Neuronal stem cell (in vitro differentiated cells): ENCODE data around the gene TMEM129.

Experiments used
- DNase-seq: peaks from one replicate; pipeline ENCODE4 v3.0.0-alpha.2; 2013; ENCODE audit warnings: low spot score
- H2AFZ ChIP-seq: one replicate; pipeline ENCODE4 v1.6.1; 2013; ENCODE audit warnings: mild to moderate bottlenecking, low read length, inconsistent platforms
- H2AK5ac ChIP-seq: 2 replicates; pipeline ENCODE4 v1.6.1; 2013; ENCODE audit warnings: low read depth, mild to moderate bottlenecking, inconsistent platforms, low read length, moderate library complexity, mixed read lengths
- H2BK120ac ChIP-seq: 2 replicates; pipeline ENCODE4 v1.6.1; 2013; ENCODE audit warnings: low read depth, mild to moderate bottlenecking, inconsistent platforms, low read length, moderate library complexity, mixed read lengths
- H2BK12ac ChIP-seq: one replicate; pipeline ENCODE4 v1.6.1; 2013; ENCODE audit warnings: low read length, inconsistent platforms
- H2BK15ac ChIP-seq: 2 replicates; pipeline ENCODE4 v1.6.1; 2013; ENCODE audit warnings: mild to moderate bottlenecking, low read length, inconsistent platforms, mixed read lengths
- H2BK5ac ChIP-seq: one replicate; pipeline ENCODE4 v1.6.1; 2013; ENCODE audit warnings: inconsistent platforms, mild to moderate bottlenecking, low read length, moderate library complexity
- H3K14ac ChIP-seq: one replicate; pipeline ENCODE4 v1.6.1; 2013; ENCODE audit warnings: low read length, inconsistent platforms
- H3K18ac ChIP-seq: 2 replicates; pipeline ENCODE4 v1.6.1; 2013; ENCODE audit warnings: low read length, inconsistent platforms
- H3K23ac ChIP-seq: 2 replicates; pipeline ENCODE4 v1.6.1; 2013; ENCODE audit warnings: low read depth, mild to moderate bottlenecking, mixed read lengths, low read length, inconsistent platforms; ENCODE audit not compliant: poor library complexity
- H3K27ac ChIP-seq: replicated peaks from 3 replicates; pipeline ENCODE4 v1.5.1; 2013; ENCODE audit warnings: low read length, inconsistent platforms
- H3K27me3 ChIP-seq, 3 experiments: 2 replicates each; pipeline ENCODE4 v1.6.1; 2013; ENCODE audit warnings: low read length in 3 of 3, mild to moderate bottlenecking in 2 of 3, inconsistent platforms in 1 of 3, low read depth in 1 of 3, mixed read lengths in 1 of 3, moderate library complexity in 1 of 3; ENCODE audit not compliant: control insufficient read depth in 3 of 3, insufficient read depth in 3 of 3
- H3K36me3 ChIP-seq, 2 donors: replicated peaks in 1 of 2; 2 replicates each; pipeline ENCODE4 v1.6.1; 2013; ENCODE audit warnings: low read length in 2 of 2; ENCODE audit not compliant: control insufficient read depth in 2 of 2, insufficient read depth in 2 of 2
- H3K4ac ChIP-seq: 2 replicates; pipeline ENCODE4 v1.6.1; 2013; ENCODE audit warnings: inconsistent platforms, mild to moderate bottlenecking, low read length, moderate library complexity
- H3K4me1 ChIP-seq, 2 donors: 1 replicate in 1 of 2; 2 replicates in 1 of 2; pipeline ENCODE4 v1.6.1; 2013; ENCODE audit warnings: low read length in 2 of 2, low read depth in 1 of 2; ENCODE audit not compliant: control insufficient read depth in 2 of 2, insufficient read depth in 1 of 2
- H3K4me2 ChIP-seq: one replicate; pipeline ENCODE4 v1.6.1; 2013; ENCODE audit warnings: mild to moderate bottlenecking, low read length, inconsistent platforms; ENCODE audit not compliant: insufficient read depth, poor library complexity, severe bottlenecking
- H3K4me3 ChIP-seq, 2 donors: 2 replicates each; pipeline ENCODE4 v1.5.1; 2013; ENCODE audit warnings: low read length in 2 of 2, mild to moderate bottlenecking in 2 of 2, inconsistent platforms in 1 of 2, moderate library complexity in 1 of 2
- H3K79me1 ChIP-seq: one replicate; pipeline ENCODE4 v1.6.1; 2013; ENCODE audit warnings: low read depth, mild to moderate bottlenecking, inconsistent platforms, low read length, moderate library complexity
- H3K9ac ChIP-seq: one replicate; pipeline ENCODE4 v1.6.1; 2013; ENCODE audit warnings: mild to moderate bottlenecking, low read depth, low read length, inconsistent platforms; ENCODE audit not compliant: poor library complexity
- H3K9me3 ChIP-seq, 2 donors: replicated peaks in 1 of 2; 2 replicates each; pipeline versions ENCODE3 to v1.6.1; 2013; ENCODE audit warnings: low read length in 2 of 2, mild to moderate bottlenecking in 2 of 2, inconsistent platforms in 1 of 2, low read depth in 1 of 2, mixed read lengths in 1 of 2, moderate library complexity in 1 of 2; ENCODE audit not compliant: control insufficient read depth in 2 of 2, insufficient read depth in 1 of 2
- H4K8ac ChIP-seq: one replicate; pipeline ENCODE4 v1.6.1; 2013; ENCODE audit warnings: low read depth, mild to moderate bottlenecking, inconsistent platforms, low read length, moderate library complexity
- H4K91ac ChIP-seq: one replicate; pipeline ENCODE4 v1.6.1; 2013; ENCODE audit warnings: low read length, low read depth, mild to moderate bottlenecking, inconsistent platforms; ENCODE audit not compliant: poor library complexity
- WGBS, 2 donors: extraction: QIAGEN DNeasy Blood & Tissue Kit; methylation state at CpG; one replicate each; pipeline ENCODE4 v1.1.7; 2013; ENCODE audit warnings: missing lambda C conversion rate in 2 of 2, mixed read lengths in 1 of 2; ENCODE audit not compliant: insufficient read length in 2 of 2, insufficient replicate concordance in 1 of 2; ENCODE audit errors: extremely low coverage in 2 of 2; 5-methylcytosine and 5-hydroxymethylcytosine counted together

Gene TMEM129

DNA sequence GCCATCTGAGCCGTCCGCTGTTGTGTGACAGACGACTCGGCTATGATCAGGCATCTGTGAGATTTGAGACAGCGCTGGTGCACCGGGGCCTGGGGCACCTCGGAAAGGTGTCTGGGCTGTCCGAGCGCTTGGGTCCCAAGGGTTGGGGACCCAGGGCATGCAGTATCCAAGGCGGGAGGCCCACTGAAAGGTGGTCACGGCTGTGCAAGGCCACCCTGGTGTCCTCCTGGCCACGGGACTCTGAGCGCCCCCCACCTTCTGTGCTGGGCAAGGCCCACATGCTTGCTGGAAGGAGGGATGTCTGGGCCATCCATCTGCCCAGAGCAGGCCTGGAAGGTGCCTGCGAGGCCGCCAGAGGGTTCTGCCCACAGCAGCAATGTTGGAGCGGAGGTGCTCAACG, 20.1 kb upstream of the TMEM129 start:
- Histone ChIP-seq H3K4me1 (no peaks in the 10 kb centered on the region), H2AK5ac (no peak overlapping the region), H2BK12ac (peak overlapping the region; percentile 41), H4K91ac (no peak overlapping the region), H3K9ac (peak overlapping the region; percentile 70), H2AFZ (no peak overlapping the region), H3K4me3 (peak overlapping the region in 1 of 2 donors; percentile 30), H4K8ac (no peak overlapping the region), H3K4ac (no peak overlapping the region), H3K14ac (no peak overlapping the region), H3K79me1 (peaks cover 7% of the 10 kb centered on the region), H3K27ac (no peak overlapping the region), H3K36me3 (peaks cover 72 to 88% of the 10 kb centered on the region in 2 donors), H2BK5ac (peak overlapping the region; percentile 35), H3K23ac (no peak overlapping the region), H3K27me3 (no peaks in the 10 kb centered on the region), H2BK120ac (no peak overlapping the region), H3K9me3 (peaks cover 23 to 26% of the 10 kb centered on the region in 2 donors), H2BK15ac (no peak overlapping the region), H3K18ac (no peak overlapping the region), H3K4me2 (no peak overlapping the region)
- no CpG with 5 or more reads among the region's 17 CpGs for WGBS, 2 donors
- DNase-seq = no peak

DNA sequence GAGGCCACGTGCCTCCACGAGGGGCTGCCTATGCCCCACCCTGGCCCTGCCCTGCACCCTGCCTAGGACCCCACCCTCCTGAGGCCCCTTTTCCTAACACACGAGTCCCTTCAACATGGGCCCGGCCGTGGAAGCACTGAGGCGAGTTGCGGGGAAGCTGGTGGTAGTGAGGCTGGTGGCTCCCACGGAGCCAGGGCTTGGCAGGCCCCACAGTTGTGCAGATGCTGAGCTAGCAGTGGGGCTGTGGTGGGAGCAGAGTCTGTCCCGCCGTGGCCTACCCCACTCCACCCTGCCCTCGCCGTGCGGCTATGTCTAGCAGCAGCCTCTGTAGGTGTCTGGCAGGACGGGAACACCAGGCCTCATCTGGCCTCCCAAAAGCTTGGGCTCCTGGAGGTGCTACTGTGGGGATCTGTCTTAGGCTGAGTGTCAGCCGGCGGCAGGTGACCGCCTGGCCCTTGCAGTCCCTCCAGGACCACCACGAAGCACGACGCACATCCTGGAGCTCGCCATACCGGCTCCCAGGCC, 19.0 kb upstream of the TMEM129 start:
- no peak for DNase-seq
- Histone ChIP-seq H4K8ac (peak overlapping the region; percentile 23), H3K4me3 (no peak overlapping the region), H2BK120ac (no peak overlapping the region), H2AK5ac (no peak overlapping the region), H3K14ac (no peak overlapping the region), H3K9me3 (peaks cover 27% of the 10 kb centered on the region in 2 donors), H3K36me3 (peaks cover 81 to 97% of the 10 kb centered on the region in 2 donors), H3K9ac (no peak overlapping the region), H3K79me1 (peaks cover 10% of the 10 kb centered on the region), H3K4ac (no peak overlapping the region), H4K91ac (no peak overlapping the region), H3K27ac (no peak overlapping the region), H3K4me1 (no peaks in the 10 kb centered on the region), H2BK5ac (peak overlapping the region; percentile 35), H3K27me3 (no peaks in the 10 kb centered on the region), H3K23ac (peak overlapping the region; percentile 80), H3K18ac (no peak overlapping the region), H2BK12ac (no peak overlapping the region), H3K4me2 (no peak overlapping the region), H2BK15ac (no peak overlapping the region), H2AFZ (no peak overlapping the region)
- WGBS, 2 donors = no CpG with 5 or more reads among the region's 22 CpGs

DNA sequence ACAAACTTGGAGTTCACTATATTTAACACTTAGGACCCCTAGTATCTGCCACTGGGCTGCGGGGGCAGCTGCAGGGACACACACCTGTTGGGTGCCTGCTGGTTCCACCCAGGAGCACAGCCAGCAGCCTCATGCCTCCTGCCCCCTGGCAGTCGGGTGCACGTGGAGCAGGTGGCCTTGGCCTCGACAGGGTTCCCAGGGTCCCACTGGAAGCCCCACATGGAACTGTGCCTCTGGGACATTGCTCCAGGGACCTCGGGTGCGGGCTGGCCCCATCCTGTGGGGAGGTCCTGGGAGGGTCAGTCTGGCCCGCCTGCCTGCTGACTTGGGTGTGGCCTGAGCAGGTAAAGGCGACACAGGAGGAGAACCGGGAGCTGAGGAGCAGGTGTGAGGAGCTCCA, 18.2 kb upstream of the TMEM129 start:
- Histone ChIP-seq H2BK5ac (no peak overlapping the region), H3K23ac (peak overlapping the region; percentile 65), H3K4me1 (no peaks in the 10 kb centered on the region), H3K27me3 (no peaks in the 10 kb centered on the region), H2AFZ (no peak overlapping the region), H3K4me2 (no peak overlapping the region), H3K18ac (no peak overlapping the region), H2BK15ac (no peak overlapping the region), H3K14ac (no peak overlapping the region), H2AK5ac (peak overlapping the region; percentile 46), H2BK12ac (no peak overlapping the region), H4K91ac (no peak overlapping the region), H3K79me1 (peaks cover 10% of the 10 kb centered on the region), H3K36me3 (peaks cover 82 to 97% of the 10 kb centered on the region in 2 donors), H3K9ac (no peak overlapping the region), H3K4ac (no peak overlapping the region), H2BK120ac (no peak overlapping the region), H4K8ac (no peak overlapping the region), H3K9me3 (peaks cover 27% of the 10 kb centered on the region in 2 donors), H3K27ac (no peak overlapping the region), H3K4me3 (no peak overlapping the region)
- WGBS, 2 donors = no CpG with 5 or more reads among the region's 9 CpGs
- no peak for DNase-seq

DNA sequence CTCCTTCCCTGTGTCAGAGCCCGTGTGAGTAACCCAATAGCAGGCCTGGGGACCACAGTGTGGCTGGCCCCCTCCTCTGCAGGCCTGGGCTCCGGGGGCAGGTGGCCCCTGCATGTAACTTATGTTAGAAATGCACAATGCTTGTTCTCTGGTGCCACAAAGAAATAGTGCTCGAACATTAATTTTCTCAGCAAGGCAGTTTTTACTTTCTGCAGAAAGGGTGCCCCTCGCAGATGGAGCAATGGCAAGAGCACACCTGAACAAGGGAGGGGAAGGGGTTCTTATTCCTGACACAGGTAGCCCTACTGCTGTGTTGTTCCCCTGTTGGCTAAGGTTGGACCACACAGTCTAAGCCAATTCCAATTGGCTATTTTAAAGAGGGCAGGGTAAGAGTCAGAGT, 17.3 kb upstream of the TMEM129 start:
- Histone ChIP-seq H2BK5ac (no peak overlapping the region), H3K4ac (no peak overlapping the region), H3K4me1 (no peaks in the 10 kb centered on the region), H3K36me3 (peaks cover 78 to 97% of the 10 kb centered on the region in 2 donors), H2BK120ac (no peak overlapping the region), H3K27me3 (no peaks in the 10 kb centered on the region), H2AFZ (no peak overlapping the region), H3K18ac (no peak overlapping the region), H4K8ac (no peak overlapping the region), H3K27ac (no peak overlapping the region), H3K4me3 (no peak overlapping the region), H3K23ac (no peak overlapping the region), H3K9me3 (peaks cover 27% of the 10 kb centered on the region in 2 donors), H3K79me1 (peaks cover 10% of the 10 kb centered on the region), H3K14ac (no peak overlapping the region), H2BK15ac (no peak overlapping the region), H2AK5ac (no peak overlapping the region), H3K9ac (no peak overlapping the region), H4K91ac (no peak overlapping the region), H3K4me2 (no peak overlapping the region), H2BK12ac (no peak overlapping the region)
- no peak for DNase-seq
- WGBS, 2 donors = no CpG with 5 or more reads among the region's 4 CpGs
